Cerebellar nuclear complex (tissue), 1 donor: ENCODE data around the gene DIAPH3.

Source experiments
- DNase-seq, 2 experiments: peaks; one replicate each; lab custom pipeline; 2025; lab: John Stamatoyannopoulos, UW

The DIAPH3 gene

DNA sequence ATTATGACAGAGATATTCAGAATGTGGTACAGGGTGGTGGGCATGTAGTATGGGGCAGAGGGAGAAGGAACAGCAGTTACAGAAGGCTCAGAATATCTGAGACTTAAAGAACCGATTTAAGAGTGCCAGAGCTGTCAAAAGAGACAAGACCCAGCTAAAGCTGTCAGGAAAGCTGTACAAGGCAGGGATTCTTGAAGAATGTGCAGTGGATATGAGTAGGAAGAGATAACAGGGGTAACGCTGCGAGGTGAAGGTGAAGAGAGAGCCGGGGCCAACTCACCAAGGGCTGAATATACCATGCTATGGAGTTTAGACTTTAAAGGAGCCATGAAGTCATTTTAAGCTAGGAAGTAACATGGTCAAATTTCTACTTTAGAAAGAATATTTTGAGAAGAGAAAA lies 381.0 kb downstream of the DIAPH3 start:
- no peak for DNase-seq

DNA sequence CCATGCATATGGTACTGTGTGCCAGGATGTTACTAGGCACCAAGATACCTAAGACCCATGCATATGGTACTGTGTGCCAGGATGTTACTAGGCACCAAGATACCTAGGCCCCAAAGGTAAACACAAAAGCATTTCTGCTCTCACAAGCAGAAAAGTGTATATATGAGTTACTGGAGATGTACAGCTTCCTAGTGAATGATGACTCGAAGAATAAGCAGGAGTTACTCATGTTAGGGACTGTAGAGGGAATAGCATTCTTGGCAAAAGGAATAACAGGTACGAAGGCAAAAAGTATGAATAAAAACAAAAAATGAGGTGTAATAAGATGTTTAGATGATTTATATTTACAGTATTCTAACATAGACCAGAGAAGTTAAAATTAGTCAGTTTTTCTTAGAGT lies 383.7 kb downstream of the DIAPH3 start:
- no peak for DNase-seq

DNA sequence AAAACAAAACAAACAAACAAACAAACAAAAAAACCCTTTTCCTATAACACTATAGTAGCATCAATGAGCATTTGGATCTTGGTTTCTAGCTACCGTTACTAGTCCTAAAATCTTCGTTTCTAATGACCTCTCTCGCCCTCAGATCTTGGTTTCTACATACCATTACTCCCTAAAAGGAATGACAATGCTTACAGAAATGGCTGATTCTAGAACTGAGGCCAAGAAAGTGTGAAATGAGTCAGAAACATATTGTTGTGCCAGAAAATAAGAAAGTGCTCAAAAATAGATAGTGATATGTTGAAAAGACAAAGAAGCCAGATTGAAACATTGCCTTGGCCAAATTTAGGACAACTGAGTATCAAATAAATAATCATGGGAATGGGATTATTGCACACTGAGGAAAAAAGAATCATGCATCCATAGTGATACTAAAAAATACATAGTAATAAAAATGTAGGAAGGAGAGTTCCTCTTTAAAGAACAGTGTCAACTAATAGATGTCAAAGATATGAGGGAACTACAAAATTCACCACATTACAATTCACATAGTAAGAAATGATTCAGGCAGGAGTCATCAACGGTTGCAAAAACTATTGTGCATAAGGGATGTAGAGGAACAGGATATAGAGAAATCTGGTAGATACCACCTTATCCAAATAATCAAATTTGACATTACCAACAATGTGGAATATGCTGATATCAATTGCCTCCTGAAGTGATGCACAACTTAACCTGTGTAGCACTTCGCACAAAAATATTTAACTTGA lies 386.6 kb downstream of the DIAPH3 start:
- DNase-seq, result no peak

DNA sequence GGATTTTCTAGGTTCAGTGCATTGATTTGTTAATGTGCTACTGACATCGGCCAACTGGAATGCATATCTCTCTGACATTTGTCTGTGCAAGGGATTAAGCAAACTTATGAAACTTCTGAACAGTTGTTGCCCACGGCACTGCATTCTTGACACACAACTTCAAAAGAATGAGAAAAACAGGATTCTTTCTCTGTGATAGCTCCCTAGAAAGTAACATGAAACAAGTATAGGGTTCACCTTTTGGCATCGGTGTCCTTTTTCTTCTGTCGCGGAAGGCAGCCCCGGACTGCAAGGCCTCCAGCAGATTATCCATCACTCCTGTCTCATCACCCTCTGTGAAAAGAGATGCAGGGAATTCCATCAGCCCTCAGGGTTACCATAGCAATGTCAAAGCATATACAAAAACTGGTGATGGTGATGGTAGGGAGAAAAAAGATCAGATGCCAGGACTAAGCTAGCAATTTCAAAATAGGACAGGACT lies 389.2 kb downstream of the DIAPH3 start:
- no peak for DNase-seq

DNA sequence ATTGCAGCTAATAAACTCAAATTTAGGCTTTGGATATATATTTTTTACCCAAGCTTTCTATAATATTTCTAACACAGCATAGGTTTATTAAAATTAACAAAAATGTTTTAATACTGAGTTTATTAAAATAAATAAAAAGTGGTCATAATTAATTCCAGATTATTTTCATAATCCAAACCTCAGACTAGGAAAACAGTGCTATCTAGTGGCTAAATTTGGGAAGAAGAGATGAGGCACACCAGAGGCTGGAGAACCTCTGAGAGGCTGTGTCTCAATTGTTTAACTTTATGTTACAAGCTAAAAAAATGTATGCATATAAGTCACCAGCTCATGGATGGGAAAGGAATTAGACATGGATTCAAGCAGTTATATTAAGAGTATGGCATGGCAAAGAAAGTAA lies 392.5 kb downstream of the DIAPH3 start:
- no peak for DNase-seq

DNA sequence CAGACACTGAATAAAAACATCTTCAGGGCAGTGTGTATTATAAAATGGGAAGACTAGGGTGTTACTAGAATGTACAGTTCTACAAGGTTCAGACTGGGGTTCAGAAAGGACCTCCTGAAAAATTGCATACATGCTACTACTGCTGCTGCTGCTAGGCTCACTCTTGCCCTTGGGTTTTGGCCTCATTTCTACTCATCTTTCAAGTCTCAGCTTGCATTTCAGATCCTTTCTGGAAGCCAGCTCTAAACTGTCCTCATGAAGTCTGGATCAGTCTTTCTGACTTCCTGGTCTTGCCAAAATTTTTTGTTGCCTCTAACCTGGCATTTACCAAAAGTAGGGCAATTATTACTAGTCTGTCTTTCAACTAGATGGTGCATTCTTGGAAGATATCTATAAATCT lies 393.3 kb downstream of the DIAPH3 start:
- no peak for DNase-seq

DNA sequence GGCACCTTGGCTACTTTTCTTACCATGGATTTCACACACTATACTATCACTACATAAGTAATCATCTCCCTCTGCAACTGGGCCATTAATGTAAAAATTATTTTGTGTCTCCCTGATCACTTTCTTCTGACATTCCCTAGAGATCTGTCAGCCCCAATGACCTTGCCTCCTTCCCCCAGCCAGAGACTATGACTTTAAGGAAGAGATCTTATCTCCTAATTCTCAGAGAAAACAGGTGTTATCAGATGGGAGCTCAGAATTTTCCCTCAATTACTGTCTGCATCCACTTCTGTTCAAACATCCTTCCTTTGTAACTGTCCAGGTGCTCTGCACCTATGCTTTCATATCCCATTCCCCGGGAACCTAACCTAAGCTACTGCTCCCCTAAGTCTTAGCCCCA lies 397.5 kb downstream of the DIAPH3 start:
- no peak for DNase-seq

DNA sequence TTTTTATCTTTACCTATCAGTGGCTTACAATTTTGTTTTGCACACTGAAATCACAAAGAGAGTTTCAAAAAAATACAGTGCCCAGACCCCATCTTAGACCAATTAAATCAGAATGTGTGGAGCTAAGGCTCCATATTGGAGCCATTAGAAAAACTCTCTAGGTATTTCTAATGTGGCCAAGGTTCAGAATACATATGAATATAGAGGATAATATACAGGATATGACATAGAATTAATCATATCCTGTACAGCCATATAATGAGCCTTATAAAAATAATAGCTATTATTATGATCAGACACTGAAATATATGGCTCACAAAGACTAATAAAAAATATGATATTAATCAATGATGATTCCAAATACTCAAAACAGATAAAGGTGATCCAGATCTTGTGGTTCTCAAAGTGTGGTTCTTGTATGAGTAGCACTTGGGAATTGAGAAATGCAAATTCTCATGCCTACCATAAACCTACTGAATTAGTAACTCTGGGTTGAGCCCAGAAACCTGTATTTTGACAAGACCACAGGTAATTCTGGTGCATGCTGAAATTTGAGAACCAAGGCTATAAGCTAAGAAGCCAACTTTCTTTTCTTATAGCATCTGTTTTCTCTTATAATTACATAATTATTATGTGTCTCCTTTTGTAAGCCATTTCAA lies 408.0 kb downstream of the DIAPH3 start:
- no peak for DNase-seq

DNA sequence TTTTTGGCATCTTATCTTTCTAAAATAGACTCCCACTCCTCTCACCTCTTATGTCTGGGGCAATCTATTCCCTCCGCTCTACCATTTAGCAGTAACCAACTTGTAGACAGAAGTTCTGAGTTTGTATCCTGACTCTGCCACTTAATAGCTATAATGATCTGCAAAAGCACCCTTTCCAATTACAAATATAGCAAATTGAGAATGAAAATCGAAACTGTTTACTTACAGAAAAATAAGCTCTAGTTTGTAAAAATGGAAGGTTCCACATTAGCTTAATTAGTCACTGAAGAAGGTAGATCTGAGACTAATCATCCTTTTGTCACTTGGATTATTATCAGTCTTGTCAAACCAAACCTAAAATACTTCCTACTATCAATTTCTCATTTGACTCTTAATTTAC lies 409.3 kb downstream of the DIAPH3 start:
- DNase-seq, result no peak

DNA sequence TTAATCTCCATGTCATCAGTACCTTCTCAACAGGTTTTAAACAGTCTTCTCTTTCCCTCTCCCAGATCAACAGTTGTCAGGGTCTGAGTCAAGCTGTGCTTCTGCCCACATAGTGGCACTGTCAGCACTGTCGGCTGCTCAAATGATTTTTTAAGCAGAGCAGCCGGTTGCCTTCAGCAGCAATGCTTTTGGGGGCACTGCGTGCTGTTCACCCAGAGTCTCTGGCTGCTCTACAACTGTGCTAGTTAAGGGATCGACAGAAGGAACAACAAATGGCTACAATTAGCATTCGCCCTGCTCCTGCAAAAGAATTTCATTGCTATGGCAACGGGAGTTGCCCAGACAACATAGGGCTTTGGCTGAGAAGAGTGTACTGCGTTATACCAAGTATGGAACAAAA lies 412.9 kb downstream of the DIAPH3 start:
- no peak for DNase-seq

DNA sequence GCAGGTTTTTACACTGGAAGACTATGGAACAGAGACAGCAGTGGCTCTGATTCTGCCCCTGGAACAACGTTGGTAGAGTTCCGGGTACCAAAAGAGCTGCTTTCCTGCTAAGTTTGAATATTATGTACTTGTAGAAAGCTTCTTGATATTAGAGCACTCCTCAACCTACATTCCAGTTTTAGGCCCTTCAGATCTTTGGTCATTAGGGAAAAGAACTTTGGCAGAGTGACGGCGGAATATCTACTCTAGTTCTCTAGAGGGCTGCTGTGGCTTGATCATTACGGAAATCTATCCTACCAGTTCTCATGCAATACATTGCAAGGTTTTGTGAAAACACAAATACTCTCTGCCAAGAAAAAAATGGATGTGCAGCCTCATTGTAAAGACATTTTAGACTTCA lies 415.7 kb downstream of the DIAPH3 start:
- no peak for DNase-seq

DNA sequence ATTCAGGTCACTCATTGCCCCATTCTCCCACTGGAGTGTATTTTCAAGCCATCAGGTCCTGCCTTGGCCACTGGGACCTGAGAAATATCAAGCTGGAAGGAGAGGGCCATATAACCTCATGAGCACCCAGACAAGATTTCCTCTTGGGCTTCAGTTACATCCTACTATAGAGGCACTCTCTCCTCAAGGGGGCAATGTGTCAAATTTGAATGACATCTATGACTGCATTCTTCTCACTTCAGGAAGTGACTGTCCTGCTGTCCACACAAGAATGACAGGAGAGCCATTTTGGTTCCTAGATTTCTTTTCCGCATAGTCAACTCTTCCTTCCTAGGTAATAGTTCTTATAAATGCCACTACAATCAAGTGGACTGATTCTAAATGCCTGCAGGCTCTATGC lies 416.2 kb downstream of the DIAPH3 start:
- DNase-seq, result no peak

DNA sequence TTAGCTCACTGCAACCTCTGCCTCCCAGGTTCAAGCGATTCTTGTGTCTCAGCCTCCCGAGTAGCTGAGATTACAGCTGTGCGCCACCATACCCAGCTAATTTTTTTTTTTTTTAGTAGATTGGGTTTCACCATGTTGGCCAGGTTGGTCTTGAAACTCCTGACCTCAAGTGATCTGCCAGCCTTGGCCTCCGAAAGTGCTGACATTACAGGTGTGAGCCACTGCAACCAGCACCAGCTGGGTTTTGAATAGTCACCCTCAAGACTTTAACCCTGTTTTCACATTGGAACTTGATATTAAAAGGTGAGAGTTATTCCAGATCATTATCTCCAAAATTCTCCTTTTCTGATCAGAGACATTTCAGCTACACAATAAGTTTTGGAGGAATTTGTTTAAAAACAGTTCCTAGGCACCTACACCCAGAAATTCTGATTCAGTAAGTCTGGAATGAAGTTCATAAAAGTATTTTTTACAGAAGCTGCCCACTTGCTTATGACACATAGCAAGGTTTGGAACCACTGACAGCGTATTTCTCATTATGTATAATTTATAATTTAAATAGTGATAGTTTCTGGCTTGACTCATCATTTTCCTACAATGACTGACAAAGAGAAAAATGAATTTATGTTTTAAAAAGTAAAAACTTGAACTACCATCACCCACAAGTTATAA lies 417.3 kb downstream of the DIAPH3 start:
- no peak for DNase-seq

DNA sequence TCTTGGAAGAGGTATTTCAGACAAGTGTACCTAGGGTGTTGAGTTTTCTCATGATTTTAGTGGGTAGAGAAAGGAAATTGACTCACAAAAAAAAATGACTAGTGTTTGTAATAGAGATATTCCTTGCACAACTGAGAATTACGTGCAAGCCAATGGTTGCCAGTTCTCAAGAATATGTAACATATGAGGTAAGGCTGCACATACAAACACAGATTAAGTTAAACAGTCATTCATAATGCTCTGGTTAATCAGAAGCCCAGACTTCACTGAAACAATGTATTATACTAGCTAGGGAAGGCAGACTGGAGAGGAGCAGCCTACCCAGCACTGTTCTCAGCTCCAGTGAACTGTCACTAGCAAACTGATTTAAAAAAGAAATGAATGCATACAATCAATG lies 418.3 kb downstream of the DIAPH3 start:
- DNase-seq, result no peak

DNA sequence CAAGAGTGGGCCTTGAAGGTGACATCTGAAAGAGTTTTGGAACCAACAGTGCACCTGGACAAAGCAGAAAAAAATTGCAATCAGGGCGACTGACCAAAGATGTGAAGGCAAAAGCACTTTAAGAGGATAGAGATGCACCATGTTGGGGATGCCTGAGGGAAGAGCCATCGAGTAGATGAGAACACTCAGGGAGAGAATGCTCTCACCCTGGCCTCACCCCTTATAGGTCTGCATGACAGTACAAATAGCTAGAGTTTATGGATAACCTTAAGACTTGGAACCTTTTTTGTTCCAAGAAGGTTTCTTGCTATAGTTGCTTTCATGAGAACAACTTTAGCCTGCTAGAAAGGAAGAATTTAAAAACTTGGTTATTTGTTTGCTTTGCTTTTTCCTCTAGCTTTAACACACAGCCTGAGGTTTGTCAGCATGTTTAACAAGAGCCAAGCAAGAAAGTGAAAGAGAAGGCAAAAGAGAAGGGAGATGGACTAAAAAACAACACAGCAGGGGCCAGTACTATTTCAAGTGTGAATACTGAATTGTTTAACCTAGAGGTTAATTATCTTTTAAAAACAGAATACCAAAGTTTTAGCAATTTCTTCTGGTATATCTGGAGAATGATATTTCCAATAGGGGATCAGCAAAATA lies 418.9 kb downstream of the DIAPH3 start:
- DNase-seq, result no peak

DNA sequence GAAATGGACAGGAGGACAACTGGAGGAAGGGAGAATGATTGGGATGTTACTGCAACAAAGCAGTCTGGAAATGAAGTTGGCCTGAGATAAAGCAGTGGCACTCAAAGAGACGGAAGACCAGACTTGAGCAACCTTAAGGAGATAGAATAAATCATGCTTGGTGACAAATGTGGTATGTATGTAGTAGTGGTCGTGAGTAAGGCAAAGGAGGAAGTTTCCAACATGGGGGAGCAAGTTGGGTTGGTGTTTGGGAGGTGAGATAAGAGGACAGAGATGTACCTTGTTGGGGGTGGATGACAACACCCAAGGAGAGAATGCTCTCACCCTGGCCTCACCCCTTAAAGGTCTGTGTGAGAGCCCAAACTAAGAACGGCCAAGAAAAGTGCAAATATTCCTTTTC lies 420.5 kb downstream of the DIAPH3 start:
- no peak for DNase-seq

DNA sequence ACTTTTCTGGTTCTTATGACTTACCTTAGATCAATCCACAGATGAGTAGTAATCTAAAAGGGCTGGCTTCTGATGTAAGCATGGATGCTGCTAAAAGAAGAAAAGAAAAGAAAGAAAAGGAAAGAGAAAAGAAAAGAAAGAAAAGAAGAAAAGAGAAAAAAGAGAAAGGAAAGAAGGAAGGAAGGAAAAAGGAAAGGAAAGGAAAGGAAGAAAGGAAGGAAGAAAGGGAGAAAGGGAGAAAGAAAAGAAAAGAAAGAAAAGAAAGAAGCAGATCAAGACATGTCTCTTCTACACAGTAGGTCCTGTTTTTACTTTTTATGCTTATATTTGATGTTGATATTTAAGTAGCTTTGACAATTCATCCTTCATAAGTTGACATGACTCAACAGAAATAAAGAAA lies 421.3 kb downstream of the DIAPH3 start:
- no peak for DNase-seq

DNA sequence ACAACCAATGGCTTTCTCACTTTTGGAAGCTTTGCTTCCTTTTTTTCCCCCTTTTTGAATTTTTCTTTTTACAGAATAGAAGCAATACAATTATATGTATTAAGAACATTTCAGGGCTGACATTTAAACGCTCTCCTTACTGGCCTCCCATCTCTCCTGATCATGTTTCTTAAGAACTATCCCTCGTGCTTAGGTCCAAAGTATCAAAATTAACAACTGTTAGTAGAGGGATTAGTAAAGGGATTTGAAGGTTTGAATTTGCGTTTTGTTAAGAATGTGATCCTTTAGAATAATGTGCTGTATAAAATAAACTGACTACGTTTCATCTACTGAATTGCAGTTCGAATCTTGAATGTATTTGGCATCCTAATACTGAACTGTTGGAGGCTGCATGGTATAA lies 424.8 kb downstream of the DIAPH3 start:
- no peak for DNase-seq

DNA sequence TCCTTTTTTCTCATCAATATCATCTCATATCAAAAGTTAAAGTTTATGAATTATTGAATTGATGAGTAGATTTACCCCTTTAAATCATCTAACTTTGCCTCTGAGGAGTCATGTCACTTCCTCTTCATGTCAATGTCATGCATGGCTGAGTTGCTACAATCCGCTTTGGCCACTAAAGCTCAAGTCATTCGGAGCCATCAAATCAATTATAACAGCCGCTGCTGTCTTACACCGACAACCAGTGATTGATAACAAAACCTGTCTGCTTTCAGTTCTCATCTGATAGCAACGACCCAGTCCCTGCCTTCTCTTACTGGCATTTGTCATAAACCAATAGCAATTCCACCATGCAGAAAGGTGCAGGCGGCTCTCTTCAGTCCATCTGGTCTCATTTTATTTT lies 429.3 kb downstream of the DIAPH3 start:
- no peak for DNase-seq

DNA sequence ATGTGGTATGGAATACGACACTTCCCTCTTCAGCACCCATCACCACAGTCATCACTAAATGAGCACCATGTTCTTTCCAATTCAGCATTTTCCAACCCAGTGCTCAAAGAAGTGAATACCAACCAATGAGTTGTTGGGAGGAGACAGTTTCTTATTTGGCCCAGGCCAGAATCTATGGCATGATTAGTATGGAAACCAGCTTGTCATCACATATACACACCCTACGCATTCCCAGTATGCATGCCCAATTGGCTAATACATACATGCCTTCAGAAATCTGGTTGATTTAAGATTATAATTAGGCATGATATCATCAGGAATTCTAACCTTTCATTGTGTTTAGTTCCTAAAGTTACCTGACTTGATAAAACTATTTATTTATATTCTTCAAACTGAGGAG lies 430.0 kb downstream of the DIAPH3 start:
- DNase-seq, result no peak

DNA sequence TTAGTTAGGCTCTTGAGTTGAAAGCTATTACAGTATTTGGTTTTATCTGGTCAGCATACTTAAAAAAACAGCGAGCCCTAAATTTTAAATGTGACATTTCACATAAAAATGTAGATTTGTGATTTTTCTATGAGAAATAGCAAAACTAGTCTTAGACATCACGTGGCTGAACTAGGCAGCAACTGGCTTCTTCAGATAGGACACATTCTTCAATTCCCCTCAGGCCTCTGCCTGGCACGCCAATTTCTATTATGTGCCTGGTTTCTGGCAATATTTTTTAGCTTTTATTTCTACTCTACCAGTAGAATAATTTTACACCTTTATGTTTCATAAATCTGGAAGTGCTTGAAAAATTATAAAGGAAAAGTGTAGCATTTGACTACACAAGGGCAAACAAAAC lies 433.7 kb downstream of the DIAPH3 start:
- no peak for DNase-seq

DNA sequence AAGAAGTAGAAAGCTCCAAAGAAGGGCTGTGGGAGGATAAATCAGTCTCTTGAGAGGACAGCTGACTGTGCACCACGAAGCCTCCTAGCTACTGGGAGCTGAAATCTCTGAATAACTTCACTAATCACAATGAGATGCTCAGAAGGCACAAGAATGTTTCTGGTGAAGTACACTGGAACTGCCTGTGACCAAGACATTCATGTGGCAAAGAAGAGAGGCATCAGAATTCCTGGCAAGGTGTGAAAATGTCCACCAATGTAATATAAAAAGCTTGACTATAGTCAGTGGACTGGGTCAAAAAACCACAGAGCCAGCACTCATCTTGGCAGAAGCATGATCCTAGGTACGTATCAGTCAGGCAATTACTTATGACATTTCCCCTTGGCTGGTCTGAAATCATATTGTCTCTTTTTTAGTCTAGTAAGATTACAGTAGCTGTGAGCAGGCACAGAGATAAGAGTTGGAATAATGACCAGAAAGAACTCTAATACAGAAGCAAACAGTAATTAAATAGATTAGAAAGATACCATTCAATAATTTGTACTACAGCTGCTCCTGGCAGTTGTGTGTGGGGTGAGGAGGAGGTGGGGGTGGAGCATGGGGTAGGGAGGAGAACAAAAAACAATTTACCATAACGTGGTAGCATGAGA lies 434.7 kb downstream of the DIAPH3 start:
- no peak for DNase-seq
